DMS153 treated with DMSO at 0.1 percent for 48 hours (cell line): ENCODE measurements around the gene HCN1.
"Not testable (repeated sequence)": the region's sequence is repeated elsewhere in the genome, so short reads cannot be mapped to it uniquely, and the experiment has no call there.

Experiments
- DNase-seq: peaks from one replicate; lab custom pipeline; 2025; ENCODE audit not compliant: unreplicated experiment; lab: John Stamatoyannopoulos, UW

Gene HCN1

GRCh38 chr5:45312627-45313026, 383.6 kb downstream of the HCN1 start:
- not testable (repeated sequence) for DNase-seq

GRCh38 chr5:45295231-45295630, 400.9 kb downstream of the HCN1 start:
- no peak for DNase-seq

- DNase-seq, result no peak
These were observed 407.4 kb downstream of the HCN1 start for GRCh38 chr5:45288746-45289145.

GRCh38 chr5:45284436-45284835, 411.7 kb downstream of the HCN1 start:
- DNase-seq, result no peak

- no peak for DNase-seq
These were observed 415.1 kb downstream of the HCN1 start for GRCh38 chr5:45281081-45281480.

- no peak for DNase-seq
These were observed 417.1 kb downstream of the HCN1 start for GRCh38 chr5:45279109-45279508.

- no peak for DNase-seq
These were observed 418.3 kb downstream of the HCN1 start for GRCh38 chr5:45277860-45278259.

GRCh38 chr5:45274241-45274640, 421.9 kb downstream of the HCN1 start:
- no peak for DNase-seq

- DNase-seq, result no peak
These were observed 424.6 kb downstream of the HCN1 start for GRCh38 chr5:45271626-45272025.

- no peak for DNase-seq
These were observed 431.7 kb downstream of the HCN1 start for GRCh38 chr5:45264447-45264846.

- no peak for DNase-seq
These were observed 434.1 kb downstream of the HCN1 start for GRCh38 chr5:45262061-45262590.

- no peak for DNase-seq
These were observed 435.1 kb downstream of the HCN1 start for GRCh38 chr5:45261125-45261524.

- DNase-seq, result no peak
These were observed 435.9 kb downstream of the HCN1 start for GRCh38 chr5:45260292-45260691.

GRCh38 chr5:45252978-45253377, 443.2 kb downstream of the HCN1 start:
- no peak for DNase-seq

- DNase-seq, result no peak
These were observed 443.6 kb downstream of the HCN1 start for GRCh38 chr5:45252541-45252940.

GRCh38 chr5:45225571-45226031, 470.6 kb downstream of the HCN1 start:
- peak; percentile 11 for DNase-seq

- DNase-seq, result no peak
These were observed 490.7 kb downstream of the HCN1 start for GRCh38 chr5:45205403-45205961.
